Activated CD4-positive, alpha-beta T cell treated with anti-CD3 and anti-CD28 coated beads, Interleukin-2, amount 50 U/mL, for 1 hour (primary cell): ENCODE data around the gene UBAC1.
"Not testable (repeated sequence)": the region's sequence is repeated elsewhere in the genome, so short reads cannot be mapped to it uniquely, and the experiment has no call there.

Source experiments
- DNase-seq: peaks from one replicate; pipeline ENCODE4 v3.0.0-alpha.2; 2020

Gene UBAC1

GRCh38 chr9:135933114-135933513 is 28.1 kb downstream of the UBAC1 start:
- no peak for DNase-seq

- DNase-seq: no peak
Measured at GRCh38 chr9:135932656-135933055, 28.5 kb downstream of the UBAC1 start.

- DNase-seq: no peak
Measured at GRCh38 chr9:135931349-135931820, 29.8 kb downstream of the UBAC1 start.

DNA sequence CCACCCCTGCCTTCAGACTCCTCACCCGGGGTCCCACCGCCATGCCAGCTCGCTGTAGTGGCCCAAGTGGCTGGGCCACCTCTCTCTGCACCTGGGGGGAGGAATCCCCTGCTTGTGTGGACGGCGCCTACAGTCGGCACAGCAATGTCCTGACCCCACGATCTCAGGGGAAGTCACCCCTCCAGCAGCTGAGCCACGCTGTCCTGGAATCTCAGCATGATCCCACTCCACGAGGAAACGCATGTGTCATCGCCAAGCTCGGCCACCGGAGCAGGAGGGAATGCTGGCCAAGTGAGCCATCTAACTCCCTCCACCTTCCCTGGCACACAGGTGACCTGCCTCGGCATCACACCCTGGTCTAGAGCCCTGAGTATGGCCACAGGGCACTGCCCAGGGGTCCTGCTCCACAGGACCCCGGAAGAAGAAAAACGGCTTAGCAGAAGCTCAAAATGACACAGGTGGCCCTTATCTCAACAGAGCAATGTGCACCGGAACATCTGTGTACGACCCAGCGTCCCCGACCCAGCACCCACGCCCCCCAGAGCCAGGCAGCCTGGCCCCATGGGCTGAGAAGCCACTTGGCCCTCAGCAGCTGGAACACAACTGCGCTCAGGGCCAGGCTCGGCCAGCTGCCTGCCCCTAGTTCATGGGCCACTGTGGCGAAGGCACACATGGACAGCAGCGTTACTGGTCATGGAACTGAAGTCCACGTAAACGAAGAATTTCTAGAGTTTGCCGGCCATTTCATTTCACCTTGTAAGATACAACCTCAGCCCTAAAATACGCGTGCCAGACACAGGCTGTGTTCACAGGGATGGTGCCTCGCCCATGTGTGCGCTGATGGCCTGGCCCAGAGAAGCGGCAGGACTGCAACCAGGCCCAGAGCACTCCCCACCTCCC is 30.5 kb downstream of the UBAC1 start:
- DNase-seq: no peak

DNA sequence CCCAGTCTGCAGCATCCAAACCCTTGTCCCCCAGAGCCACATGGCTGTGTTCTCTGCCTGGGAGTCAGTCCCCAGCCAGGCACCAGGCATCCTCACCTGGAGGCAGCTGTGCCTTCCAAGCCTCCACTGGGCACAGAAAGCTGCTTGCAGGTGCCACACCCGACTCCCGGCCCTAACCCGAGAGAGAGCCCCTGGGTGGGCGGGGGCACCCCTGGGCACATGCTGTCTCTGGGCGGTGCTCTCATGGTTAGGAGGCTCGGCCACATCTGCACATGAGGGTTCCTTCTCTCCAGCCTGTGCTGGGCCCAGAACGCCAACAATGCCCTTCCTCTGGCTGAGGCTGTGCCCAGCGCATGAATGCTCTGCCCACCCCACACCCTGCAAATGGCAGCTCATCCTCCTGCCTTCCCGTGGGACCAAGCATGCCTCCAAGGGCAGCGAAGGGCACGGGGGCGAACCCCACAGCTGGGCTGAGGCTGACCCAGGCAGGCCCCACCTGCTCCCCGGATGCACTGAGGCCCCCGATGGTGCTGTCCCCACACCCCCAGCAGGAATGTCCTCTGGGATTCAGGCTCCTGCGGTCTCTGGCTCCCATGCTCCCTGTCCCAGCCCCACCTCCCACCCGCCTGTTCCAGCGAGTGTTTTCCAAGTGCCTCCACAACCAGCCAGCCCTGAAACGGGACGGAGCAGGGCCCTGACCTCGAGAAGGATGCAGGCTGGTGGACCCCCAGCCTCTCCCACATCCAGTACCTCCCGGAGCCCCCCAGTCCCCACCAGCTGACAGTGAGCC is 31.3 kb downstream of the UBAC1 start:
- no peak for DNase-seq

- DNase-seq: no peak
Measured at GRCh38 chr9:135928731-135929655, 32.2 kb downstream of the UBAC1 start.

DNA sequence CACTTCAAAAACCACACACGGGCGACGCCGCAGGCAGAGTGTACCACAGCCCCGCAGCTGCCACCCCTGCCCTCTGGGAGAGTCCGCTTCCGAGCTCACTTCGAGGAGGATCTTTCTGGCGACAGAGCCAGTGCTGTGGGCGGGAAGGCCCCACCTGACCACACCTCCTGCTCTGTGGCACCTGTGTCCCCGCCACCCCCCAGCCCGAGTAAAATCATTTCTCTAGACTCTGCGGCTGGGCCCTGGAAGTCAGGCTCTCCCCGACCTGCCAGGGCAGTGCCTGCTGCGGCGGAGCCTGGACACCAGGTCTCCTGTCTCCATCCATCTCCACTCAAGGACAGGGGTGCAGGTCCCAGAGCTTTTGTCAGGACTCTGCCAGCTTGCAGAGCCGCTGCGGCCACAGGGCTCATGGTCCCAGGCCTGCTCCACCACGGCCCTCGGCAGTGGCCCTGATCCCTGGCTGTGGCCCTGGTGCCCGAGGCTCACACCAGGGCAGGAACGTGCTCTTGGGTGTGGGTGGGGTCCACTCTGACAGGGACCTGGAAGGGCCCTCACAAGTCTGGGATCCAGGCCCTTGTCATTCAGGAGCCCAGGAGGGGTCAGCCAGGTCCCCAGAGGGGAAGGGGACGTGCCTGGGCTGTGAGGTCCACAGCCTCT is 33.0 kb downstream of the UBAC1 start:
- DNase-seq: no peak

- DNase-seq: no peak
Measured at GRCh38 chr9:135927195-135928013, 33.8 kb downstream of the UBAC1 start.

GRCh38 chr9:135926402-135927194 is 34.6 kb downstream of the UBAC1 start:
- DNase-seq: peak; percentile 15

DNA sequence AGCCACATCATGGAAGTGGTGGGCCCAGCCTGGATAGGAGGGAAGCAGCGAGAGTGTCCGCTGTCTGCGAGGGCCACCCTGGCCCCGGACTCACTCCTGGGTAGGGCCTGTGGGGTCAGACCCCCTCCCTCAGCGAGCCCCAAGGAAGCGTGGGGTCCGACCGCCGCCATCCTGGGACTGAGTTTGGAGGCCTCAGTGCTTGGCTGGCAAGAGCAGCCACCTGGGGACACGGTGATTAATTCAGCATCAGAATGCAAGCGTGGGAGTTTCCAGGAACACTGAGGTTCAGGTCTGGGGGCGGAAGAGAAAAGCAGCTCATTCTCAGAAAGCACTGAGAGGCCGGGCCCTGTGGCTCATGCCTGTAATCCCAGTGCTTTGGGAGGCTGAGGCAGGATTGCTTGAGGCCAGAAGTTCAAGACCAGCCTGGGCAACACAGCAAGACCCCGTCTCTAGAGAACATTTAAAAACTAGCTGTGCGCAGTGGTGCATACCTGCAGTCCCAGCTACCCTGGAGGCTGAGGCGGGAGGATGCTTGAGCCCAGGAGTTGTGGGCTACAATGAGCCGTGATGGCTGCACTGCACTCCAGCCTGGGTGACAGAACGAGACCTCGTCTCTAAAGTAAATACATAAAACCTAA is 35.6 kb downstream of the UBAC1 start:
- DNase-seq: no peak

DNA sequence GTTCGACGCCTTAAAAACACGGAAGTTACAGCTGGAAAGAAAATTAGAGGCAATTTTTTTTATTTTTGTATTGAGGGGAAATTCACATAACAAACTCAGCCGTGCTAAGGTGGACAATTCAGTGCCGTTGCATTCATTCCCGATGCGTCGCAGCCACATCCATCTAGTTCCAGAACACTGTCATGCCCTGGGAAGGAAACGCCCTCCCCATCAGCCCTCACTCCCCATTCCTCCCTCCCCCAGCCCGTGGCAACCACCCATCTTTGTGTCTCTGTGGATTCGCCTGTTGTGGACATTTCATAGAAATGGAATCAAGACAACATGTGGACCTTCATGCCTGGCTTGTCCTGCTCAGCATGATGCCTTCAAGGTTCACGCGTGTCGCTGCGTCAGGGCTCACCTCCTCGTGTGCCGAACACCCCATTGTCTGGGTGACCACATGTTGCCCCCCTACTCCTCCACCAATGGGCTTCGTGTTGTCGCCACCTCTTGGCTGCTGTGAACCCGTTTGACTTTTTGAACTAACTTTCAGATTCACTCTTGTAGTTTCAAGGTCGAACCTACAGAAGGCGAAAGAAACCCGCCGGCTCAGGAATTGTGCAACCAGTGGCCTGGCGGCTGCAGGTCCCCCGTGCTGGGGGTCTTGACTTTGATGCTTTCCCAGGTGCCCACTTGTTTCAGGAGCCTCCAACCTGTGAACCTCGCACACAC is 36.4 kb downstream of the UBAC1 start:
- DNase-seq: no peak

GRCh38 chr9:135923508-135923907 is 37.7 kb downstream of the UBAC1 start:
- no peak for DNase-seq

GRCh38 chr9:135921749-135922310 is 39.3 kb downstream of the UBAC1 start:
- no peak for DNase-seq

GRCh38 chr9:135920973-135921585 is 40.1 kb downstream of the UBAC1 start:
- no peak for DNase-seq

- no peak for DNase-seq
Measured at GRCh38 chr9:135920256-135920930, 40.8 kb downstream of the UBAC1 start.

GRCh38 chr9:135919318-135919890 is 41.8 kb downstream of the UBAC1 start:
- DNase-seq: no peak

DNA sequence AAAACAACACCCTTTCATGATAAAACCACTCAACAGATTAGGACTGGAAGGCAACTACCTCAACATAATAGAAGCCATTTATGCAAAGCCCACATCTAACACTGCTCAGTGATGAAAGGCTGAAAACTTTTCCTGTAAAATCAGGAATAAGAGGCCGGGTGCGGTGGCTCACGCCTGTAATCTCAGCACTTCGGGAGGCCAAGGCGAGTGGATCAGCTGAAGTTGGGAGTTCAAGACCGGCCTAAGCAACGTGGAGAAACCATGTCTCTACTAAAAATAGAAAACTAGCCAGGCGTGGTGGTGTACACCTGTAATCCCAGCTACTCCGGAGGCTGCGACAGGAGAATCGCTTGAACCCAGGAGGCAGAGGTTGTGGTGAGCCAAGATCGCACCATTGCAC is 44.9 kb downstream of the UBAC1 start:
- DNase-seq: not testable (repeated sequence)
